ENCODE measurements around the gene C16orf78. TPM values are rescaled to one million over a fixed set of nuclear protein-coding genes. Genes with fewer than 3 reads are reported as not detected.

Gene C16orf78
- not detected for total RNA-seq
- not detected for polyA plus RNA-seq
- long read RNA-seq, donor 1: 0 reads
- long read RNA-seq, donor 2: 0 reads
- long read RNA-seq, donor 3: 0 reads
- long read RNA-seq, donor 4: 0 reads
- long read RNA-seq, donor 5: 0 reads

GRCh38 chr16:49373504-49373903 is at the start of gene C16orf78:
TSS of gene C16orf78 (plus strand) at chr16:49373804. CDS start at chr16:49373940, 136 bp downstream.
- DNase-seq: no peak
- H3K9me3 ChIP-seq (ENCODE audit: control insufficient read depth in 4 of 4, insufficient read depth in 3 of 4, low read length in 3 of 4): peaks cover 0 to 3% (median 0%) of the 10 kb centered on the region in 4 donors
- H3K27ac ChIP-seq (ENCODE audit: low read depth in 1 of 2, low read length in 1 of 2): no peak within 1 kb of the TSS
- no peaks in the 10 kb centered on the region for H3K4me1 ChIP-seq (ENCODE audit: control insufficient read depth in 5 of 5, insufficient read depth in 5 of 5, low read length in 5 of 5)
- ATAC-seq (ENCODE audit: insufficient read depth, low FRiP score): no peak
- TF ChIP-seq CTCF (IDR thresholded peaks at IDR 0.05; ENCODE audit: control extremely low read depth, extremely low read depth): no peak
- H3K4me3 ChIP-seq: no peak within 1 kb of the TSS
- 88 to 95% methylated on average over 4 of the region's 4 CpGs for WGBS, 2 donors
- no peak within 1 kb of the TSS for H3K9ac ChIP-seq (ENCODE audit: insufficient read depth in 1 of 2, low read length in 2 of 2)
- peaks cover 0 to 2% (median 0%) of the 10 kb centered on the region in 3 donors for H3K27me3 ChIP-seq (ENCODE audit: control insufficient read depth in 3 of 3, insufficient read depth in 3 of 3, low read length in 2 of 3)
- no peaks in the 10 kb centered on the region for H3K36me3 ChIP-seq (ENCODE audit: control insufficient read depth in 4 of 4, insufficient read depth in 4 of 4, low read length in 4 of 4)

- no peak for TF ChIP-seq CTCF (IDR thresholded peaks at IDR 0.05; ENCODE audit: control extremely low read depth, extremely low read depth)
- ATAC-seq (ENCODE audit: insufficient read depth, low FRiP score): no peak
- Histone ChIP-seq H3K27ac (ENCODE audit: low read depth in 1 of 2, low read length in 1 of 2) (no peak overlapping the region), H3K4me1 (ENCODE audit: control insufficient read depth in 5 of 5, insufficient read depth in 5 of 5, low read length in 5 of 5) (no peaks in the 10 kb centered on the region), H3K9me3 (ENCODE audit: control insufficient read depth in 4 of 4, insufficient read depth in 3 of 4, low read length in 3 of 4) (peaks cover 0 to 2% (median 0%) of the 10 kb centered on the region in 4 donors), H3K9ac (ENCODE audit: insufficient read depth in 1 of 2, low read length in 2 of 2) (no peak overlapping the region), H3K4me3 (no peak overlapping the region), H3K36me3 (ENCODE audit: control insufficient read depth in 4 of 4, insufficient read depth in 4 of 4, low read length in 4 of 4) (no peaks in the 10 kb centered on the region), H3K27me3 (ENCODE audit: control insufficient read depth in 3 of 3, insufficient read depth in 3 of 3, low read length in 2 of 3) (peaks cover 0 to 4% (median 0%) of the 10 kb centered on the region in 3 donors)
- no peak for DNase-seq
- 91% methylated on average over 9 of the region's 9 CpGs for WGBS, 2 donors
Measured at GRCh38 chr16:49324703-49325102, 48.9 kb upstream of the C16orf78 start.

- Histone ChIP-seq H3K4me3 (no peak overlapping the region), H3K9me3 (ENCODE audit: control insufficient read depth in 4 of 4, insufficient read depth in 3 of 4, low read length in 3 of 4) (no peaks in the 10 kb centered on the region), H3K27ac (ENCODE audit: low read depth in 1 of 2, low read length in 1 of 2) (no peak overlapping the region), H3K36me3 (ENCODE audit: control insufficient read depth in 4 of 4, insufficient read depth in 4 of 4, low read length in 4 of 4) (no peaks in the 10 kb centered on the region), H3K27me3 (ENCODE audit: control insufficient read depth in 3 of 3, insufficient read depth in 3 of 3, low read length in 2 of 3) (peaks cover 0 to 4% (median 0%) of the 10 kb centered on the region in 3 donors), H3K4me1 (ENCODE audit: control insufficient read depth in 5 of 5, insufficient read depth in 5 of 5, low read length in 5 of 5) (peaks cover 0 to 1% (median 0%) of the 10 kb centered on the region in 5 donors), H3K9ac (ENCODE audit: insufficient read depth in 1 of 2, low read length in 2 of 2) (no peak overlapping the region)
- DNase-seq (no peak), ATAC-seq (ENCODE audit: insufficient read depth, low FRiP score) (no peak)
- WGBS, 2 donors: 77 to 87% methylated on average over 4 of the region's 4 CpGs
- TF ChIP-seq CTCF (IDR thresholded peaks at IDR 0.05; ENCODE audit: control extremely low read depth, extremely low read depth): no peak
Measured at GRCh38 chr16:49327466-49327865, 46.1 kb upstream of the C16orf78 start.

GRCh38 chr16:49328325-49328724 is 45.3 kb upstream of the C16orf78 start:
- Histone ChIP-seq H3K4me1 (ENCODE audit: control insufficient read depth in 5 of 5, insufficient read depth in 5 of 5, low read length in 5 of 5) (peaks cover 0 to 1% (median 0%) of the 10 kb centered on the region in 5 donors), H3K27ac (ENCODE audit: low read depth in 1 of 2, low read length in 1 of 2) (no peak overlapping the region), H3K4me3 (no peak overlapping the region), H3K27me3 (ENCODE audit: control insufficient read depth in 3 of 3, insufficient read depth in 3 of 3, low read length in 2 of 3) (peaks cover 0 to 4% (median 0%) of the 10 kb centered on the region in 3 donors), H3K36me3 (ENCODE audit: control insufficient read depth in 4 of 4, insufficient read depth in 4 of 4, low read length in 4 of 4) (no peaks in the 10 kb centered on the region), H3K9me3 (ENCODE audit: control insufficient read depth in 4 of 4, insufficient read depth in 3 of 4, low read length in 3 of 4) (no peaks in the 10 kb centered on the region), H3K9ac (ENCODE audit: insufficient read depth in 1 of 2, low read length in 2 of 2) (no peak overlapping the region)
- TF ChIP-seq CTCF (IDR thresholded peaks at IDR 0.05; ENCODE audit: control extremely low read depth, extremely low read depth): no peak
- DNase-seq: no peak
- WGBS, 2 donors: 80 to 84% methylated on average over 4 of the region's 4 CpGs
- no peak for ATAC-seq (ENCODE audit: insufficient read depth, low FRiP score)
